Hematopoietic multipotent progenitor cell treated with erythropoietin and hydrocortisone succinate and interleukin-3 and kit ligand, for 15 days (in vitro differentiated cells): ENCODE results near the gene C11orf91.
"Not testable (repeated sequence)": the region's sequence is repeated elsewhere in the genome, so short reads cannot be mapped to it uniquely, and the experiment has no call there.

Source experiments
- DNase-seq: peaks from one replicate; pipeline ENCODE4 v3.0.0-alpha.2; 2015; ENCODE audit warnings: low spot score

C11orf91 gene

DNA sequence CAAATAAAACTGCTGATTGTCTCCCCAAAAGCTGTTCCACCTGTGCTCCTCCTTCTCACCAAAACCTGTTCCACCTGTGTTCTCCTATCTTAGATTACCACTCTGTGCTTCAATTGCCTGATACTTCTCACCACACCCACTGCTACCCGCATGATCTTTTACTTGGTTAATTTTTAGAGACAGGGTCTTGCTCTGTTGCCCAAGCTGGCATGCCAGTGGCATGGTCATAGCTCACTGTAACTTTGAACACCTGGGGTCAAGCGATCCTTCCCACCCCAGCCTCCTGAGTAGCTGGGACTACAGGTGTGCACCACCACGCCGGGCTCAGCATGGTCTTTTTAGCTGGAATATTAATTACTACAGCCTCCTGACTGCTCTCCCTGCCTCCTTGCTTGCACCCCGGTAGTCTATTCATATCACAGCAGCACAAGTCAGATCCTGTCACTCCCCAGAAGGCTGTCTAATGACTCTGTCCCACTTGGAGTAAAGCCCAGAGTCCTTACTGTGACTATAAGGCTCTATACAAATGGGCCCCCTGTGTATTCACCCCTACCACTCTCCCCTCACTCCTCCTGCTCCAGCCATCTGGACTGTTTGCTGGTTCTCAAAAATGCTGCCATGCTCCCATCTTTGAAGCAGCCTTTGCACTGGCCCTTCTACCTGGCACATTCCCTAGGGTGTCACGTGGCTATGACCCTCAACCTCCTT, 3.5 kb downstream of the C11orf91 start:
- DNase-seq = no peak

DNA sequence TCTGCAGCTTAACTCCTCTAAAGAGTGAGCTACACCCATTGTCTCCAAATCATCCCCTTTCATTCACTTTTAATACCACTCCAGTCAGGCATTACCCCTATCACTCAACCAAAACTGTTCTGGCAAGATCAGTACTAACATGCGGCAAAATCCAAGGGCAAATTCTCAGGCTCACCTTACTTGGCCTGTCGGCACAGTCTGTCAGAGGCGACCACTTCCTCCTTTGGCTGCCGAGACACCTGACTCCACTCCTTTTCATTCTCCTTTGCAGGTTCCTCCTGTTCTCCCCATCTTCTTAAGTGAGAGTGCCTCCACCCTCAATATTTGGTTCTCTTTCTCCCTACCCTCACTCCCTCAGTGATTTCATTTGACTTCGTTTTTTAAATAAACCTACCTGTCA, 4.2 kb downstream of the C11orf91 start:
- DNase-seq = no peak

DNA sequence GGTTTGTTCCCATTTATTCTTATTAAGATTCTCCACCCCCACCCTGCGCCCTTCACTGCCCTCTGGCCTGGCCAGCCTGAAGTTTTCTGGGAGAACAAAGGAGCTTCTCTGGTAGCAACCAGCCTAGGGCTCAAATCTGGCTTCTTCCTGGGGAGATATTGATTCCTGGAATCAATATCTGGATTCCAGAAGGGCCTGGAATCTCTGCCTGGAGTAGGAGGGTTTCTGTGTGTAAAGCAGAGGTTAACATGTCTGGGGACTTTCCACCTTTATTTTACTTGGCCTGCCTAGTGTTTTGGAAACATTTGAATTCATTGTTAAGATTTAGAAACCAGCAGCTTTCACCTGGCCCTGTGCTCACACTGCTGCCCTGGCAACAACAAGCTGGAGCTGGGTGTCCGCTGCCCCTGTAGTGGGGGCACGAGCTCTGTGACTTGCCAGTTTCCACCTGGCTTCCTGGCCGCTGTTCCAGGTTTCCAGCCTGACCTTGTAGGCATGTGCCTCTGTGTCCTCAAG, 5.5 kb downstream of the C11orf91 start:
- DNase-seq = no peak

DNA sequence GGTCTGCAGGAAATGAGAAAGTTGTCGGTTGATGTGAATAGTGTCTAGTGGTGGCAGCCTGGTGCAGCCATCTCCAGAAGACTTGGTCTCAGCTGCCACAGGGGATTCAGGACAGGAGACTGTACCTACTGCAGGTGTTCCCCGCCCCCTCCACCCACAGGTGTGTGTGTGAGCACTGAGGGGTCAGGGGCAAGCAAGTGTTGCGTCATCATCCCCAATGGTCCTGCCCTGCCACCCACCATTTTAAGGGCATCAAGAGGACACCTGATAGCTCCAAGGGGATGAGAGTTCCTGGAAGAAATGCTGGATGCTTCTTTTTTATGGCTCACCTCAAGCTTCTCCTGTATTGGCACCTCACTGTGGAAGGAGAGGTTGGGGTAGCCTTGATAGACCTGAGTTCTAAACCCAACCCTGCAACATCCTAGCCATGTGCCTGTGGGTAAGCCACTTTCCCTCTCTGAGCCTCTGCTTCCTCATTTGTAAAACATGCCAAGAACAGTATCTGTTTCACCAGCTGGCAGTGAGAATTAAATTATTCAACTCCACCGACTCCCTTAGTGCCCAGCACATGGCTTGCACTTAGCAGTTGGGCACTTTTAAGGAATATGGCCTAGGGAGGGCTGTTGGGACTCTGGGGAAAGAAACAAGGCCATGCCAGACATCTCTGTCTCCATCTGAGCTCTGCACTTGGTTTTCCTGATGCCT, 6.1 kb downstream of the C11orf91 start:
- DNase-seq = no peak

DNA sequence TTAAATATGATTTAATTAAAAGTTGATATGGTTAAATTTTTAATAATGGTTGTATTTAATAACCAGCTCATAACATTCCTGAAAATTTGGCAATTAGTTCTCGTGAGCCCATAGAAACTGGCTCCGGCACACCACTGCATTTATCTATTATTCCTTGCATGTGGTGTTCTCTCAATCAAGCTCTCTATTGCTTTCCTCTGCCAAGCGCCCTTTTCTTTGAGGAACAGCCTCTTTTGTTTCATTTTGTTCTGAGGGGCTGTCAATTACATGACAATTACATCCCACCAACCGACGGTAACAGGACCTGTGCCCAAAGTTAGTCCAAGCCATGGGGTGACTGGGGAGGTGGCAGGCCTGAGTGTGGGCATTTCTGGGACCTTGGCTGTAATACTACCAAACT, 8.1 kb downstream of the C11orf91 start:
- DNase-seq = no peak

DNA sequence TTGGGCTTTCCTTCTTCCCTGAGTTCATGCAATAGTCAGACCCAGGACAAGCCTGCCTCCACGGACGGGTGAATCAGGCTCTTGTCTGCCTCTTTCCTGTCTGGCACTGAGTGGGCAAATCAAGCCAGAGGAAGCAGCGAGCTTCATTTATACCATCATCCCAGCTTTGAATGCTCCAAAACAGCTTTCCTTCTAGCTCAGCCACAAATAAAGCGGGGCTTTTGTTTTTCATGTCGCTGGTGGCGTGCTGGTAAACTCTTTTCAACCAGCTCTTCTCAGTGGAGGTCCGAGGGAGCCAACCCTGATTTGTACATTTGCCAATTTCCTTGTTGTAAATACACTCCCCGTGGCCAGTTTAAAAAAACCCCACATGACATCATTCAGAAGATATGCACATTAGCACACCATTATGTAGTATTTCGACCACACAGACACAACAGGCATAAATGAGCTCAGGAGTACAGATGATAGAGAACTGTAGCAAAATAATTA, 8.6 kb downstream of the C11orf91 start:
- no peak for DNase-seq

DNA sequence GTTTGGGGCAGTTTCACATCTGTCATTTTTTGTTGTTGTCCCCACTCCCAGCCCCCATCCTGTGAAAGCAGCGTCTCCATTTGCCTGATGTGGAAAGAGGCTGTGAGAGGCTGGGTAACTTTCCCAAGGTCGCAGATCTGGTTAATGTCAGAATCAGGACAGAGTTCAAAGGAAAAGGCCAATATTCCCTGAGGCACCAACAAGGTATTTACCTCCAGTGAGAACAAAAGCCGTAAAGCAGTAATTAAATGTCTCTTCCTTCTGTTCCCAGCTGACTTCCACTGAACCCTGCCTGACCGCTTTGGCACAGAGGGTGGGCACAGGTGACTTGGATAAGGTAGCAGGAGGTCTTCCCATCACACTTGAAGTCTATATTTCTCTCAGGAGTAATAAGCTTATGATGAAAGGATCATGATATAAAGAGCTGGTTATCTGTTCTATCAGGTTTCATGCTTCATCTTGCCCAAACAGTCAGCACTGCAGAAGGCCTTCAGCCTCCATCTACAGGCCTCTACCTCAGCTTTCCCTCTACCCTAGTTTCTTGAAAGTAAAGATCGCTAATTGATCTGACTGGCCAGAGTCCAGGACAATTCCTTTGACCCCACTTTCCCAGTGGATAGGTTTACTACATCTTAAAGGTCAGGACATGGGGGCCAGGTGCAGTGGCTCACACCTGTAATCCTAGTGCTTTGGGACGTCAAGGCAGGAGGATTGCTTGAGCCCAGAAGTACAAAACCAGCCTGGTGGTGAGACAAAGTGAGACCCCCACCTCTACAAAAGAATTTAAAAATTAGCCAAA, 9.4 kb downstream of the C11orf91 start:
- no peak for DNase-seq

DNA sequence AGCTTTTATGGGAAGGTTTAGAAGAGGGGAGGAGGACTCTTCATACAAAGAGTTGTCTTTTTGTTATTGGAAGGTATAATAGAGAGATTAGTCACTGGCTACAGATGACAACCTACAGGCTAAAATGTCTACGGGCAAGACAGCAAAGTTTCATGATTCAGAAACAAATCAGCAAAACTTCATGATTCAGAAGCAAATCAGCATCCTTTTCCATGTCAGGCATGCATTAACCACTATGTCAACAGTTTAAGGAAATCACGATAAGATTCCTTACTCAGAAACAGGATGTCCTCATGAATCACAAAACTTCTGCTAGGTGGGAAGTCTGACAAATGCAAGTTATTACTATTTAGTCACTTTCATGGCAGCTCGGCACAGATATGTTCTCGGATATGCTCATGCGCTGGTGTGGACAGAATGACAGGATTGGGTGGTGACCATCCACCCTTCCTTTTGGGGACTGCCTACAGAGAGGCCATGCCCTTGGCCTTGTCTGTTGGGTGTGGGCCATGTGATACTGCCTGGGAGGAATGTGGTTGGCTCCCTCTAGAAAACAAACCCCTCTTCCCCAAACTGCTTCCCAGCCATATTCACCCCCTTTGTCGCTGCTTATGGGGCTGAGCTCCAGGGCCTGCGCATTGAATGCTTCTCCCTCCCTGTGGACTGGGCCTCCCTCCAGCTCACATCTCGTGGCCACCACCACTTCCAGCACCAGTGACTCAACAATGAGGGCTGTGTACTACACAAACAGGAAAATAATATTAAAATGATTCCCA, 10.1 kb downstream of the C11orf91 start:
- DNase-seq = no peak

DNA sequence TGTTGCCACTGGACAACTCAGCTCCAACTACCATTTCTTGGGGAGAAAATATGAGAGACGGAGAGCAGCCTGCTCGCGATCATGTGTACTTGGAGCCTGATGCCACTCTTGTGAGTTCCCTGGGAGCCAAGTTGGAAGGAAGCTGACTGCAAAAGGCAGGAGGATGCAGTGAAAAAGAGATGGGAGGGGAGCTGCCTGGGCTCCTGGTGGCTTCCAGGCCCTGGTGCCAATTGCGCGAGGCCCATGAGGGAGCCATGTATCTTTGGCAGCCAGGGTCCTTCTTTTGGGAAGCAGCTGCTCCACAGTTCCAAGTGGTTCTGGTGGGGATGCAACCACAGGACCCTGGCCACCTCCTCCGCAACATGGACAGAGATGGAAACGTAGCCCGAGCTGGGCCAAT, 11.1 kb downstream of the C11orf91 start:
- DNase-seq = no peak

DNA sequence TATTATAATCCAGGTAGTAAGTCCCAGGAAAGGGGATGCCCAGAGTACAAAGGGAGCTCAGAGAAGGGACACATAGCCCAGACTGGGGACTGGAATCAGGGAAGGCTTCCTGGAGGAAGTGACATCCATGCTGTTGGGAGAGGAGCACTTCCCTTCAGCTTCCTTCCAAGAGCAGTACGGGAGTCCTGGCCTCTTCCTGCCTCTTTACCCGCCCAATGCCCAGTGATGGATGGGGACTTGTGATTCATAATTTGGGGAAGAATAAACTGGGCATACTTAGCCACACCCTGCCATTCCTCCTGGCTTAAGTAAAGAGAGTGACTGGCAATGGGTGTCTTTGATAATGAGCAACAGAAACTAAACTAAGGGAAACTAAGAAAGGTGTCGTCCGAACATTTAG, 11.5 kb downstream of the C11orf91 start:
- no peak for DNase-seq

DNA sequence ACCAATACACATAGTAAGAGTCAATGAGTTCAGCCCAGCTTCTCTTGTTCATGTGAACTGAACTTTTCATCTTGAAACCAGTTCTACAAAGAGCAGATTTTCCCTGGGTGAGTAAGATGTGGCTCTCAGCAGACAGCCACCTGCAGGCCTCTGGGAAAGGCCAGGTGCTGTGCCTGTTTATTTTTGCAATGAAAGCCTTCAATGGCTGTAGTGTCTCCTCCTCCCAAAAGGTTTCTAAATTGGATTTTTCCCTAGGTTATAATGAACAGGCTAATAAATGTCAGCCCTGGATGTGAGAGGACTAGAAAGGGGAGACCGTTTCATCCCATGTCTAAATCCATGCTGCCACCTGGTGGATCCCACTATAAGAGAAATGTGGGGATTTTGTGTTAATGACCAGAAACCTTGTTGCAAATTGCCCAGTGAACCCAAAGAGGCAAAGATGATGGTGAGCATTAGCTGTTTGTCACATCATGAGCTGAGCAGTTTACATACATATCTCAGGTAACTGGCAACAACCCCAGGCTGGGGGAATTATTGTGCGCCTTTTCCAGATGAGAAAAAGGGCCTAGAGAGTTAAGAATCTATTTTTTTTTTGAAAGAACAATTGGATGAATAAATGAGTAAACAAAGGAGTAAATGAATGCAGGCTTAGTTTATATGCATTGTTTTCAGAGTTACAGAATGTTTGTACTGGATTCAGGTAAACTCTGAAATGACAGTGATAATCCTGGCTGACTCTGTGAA, 12.7 kb downstream of the C11orf91 start:
- no peak for DNase-seq

DNA sequence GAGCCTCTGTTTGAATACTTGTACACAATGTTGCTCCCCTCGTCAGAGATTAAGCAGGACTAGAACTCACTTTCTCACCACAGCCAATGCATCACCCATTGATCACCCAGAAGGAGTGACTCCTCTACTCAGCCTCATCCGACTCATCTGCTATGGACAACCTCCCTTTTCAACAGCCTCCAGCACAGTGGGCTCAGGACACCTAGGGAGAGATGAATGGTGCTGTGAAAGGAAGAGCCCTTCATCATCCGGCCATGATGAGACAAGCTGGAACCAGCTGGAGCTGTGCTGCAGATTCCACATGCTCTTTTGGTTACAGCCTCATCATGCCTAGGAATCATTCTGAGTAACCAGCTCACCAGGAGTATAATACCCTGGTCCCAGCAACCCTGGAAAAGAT, 15.5 kb downstream of the C11orf91 start:
- DNase-seq = no peak

DNA sequence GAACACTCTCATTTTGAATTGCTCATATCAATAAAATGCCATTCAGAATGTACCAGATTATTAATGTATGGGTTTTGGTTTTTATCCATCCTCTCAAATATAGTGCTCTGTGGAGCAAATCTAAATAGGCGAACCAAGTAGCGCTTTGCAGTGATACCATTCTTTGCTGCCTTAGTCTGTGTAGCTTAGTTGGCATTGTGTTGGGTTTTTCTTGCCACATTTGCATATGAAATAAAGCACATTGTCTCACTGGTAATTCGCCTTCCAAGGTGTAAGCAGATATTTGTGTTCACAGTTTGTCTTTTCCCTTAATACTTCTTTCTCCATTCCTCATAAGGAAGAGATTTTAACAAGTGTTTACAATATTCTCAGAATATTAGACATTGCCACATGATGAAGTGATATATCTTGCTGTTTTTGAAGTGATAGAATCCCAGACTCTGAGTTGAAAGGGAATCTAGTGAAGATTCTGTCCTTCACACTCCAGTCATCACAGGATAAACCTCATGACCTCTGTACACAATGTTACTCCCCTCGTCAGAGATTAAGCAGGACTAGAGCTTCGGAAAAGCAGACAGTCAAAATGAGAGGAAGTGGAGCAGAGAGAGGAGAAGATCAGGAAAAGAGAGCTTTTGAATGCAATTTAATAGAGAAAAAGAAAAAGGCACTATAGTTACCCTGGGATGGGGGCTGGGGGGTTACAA, 16.5 kb downstream of the C11orf91 start:
- no peak for DNase-seq

DNA sequence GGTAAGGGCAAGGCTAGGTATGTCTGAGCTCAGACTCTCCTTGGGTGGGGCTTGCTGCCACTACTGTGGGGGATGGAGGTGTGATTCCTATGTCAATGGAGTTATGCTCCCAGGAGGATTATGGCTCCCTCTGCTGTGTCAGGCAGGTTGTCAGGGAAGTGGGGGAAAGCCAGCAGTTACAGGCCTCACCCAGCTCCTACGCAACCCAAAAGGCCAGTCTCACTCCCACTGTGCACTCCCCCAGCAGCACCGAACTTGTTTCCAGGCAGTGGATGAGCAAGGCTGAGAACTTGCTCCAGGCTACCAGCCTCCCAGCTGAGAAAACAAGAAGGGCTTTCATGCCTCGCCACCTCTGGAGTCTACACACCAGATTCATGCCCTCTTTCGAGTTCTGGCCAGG, 18.2 kb downstream of the C11orf91 start:
- DNase-seq = no peak

DNA sequence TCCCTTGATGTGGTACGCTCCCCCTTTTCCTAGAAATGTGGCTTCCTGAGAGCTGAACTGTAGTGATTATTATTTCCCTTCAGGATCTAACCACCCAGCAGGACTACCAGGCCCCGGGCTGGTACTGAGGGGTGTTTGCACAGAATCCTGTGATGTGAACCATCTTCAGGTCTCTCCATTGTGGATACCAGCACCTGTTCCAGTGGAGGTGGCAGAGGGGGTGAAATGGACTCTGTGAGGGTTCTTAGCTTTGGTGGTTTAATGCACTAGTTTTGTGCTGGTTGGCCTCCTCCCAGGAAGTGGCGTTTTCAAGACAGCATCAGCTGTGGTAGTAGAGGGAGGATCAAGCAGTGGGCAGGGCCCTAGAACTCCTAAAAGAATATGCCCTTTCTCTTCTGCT, 18.6 kb downstream of the C11orf91 start:
- DNase-seq = no peak

DNA sequence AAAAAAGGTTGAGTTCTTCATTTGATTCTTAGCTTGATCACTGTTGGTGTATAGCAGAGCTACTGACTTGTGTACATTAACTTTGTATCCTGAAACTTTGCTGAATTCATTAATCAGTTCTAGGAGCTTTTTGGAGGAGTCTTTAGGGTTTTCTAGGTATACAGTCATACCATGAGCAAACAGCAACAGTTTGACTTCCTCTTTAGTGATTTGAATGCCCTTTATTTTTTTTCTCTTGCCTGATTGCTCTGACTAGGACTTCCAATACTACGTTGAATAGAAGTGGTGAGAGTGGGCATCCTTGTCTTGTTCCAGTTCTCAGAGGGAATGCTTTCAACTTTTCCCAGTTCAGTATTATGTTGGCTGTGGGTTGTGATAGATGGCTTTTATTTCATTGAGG, 22.0 kb downstream of the C11orf91 start:
- not testable (repeated sequence) for DNase-seq

DNA sequence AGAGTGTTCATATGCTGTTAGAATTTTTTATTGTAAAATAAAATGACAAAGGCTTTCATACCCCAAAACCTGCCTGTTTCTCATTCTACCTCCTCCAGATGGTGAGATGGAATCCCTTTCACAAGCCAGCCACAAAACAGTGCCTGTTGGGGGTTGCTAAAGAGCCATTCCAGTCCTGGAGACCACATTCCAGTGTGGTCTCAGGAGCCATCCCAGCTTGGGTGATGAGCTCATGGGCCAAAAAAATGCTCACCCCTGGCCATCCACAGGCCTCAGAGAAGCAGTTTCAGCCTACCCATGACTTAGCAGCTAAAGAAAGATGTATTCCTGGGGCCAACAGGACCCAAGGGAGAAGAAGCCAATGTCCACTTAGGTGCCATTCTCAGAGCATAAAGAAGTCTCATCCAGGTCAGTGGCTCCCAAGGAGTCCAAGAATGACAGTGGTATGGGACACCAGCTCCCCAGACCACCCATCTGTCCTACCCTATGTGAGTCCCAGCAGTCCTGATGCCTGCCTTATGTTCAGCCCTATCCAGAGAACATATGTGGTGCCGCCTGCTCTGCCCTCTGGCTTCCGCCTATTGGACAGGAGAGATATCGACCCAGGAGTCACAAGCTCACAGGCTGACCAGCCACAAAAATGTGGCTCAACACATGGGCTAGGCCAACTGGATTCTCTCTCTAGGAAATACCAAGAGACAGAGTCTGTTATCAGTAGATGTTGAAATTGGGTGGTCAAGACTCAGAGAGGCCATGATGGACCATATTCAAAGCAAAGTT, 26.4 kb downstream of the C11orf91 start:
- DNase-seq = no peak

DNA sequence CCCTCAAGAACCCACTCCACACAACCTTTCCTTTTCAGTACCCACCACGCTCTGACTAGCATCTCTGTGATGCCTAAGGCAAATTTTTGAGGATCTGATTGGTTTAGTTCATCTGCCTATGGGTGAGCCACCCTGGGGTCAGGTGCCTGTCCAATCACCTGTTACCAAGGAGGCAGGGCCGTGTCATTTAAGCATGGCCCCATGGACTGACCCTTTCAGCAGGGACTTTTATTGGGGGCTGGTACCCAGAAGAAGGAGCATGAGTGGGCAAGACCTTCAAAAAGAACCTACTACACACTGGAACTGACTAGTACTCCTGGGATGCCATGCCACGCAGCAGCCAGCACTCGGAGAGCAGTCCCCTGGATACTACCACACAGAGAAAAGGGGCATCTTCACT, 28.4 kb downstream of the C11orf91 start:
- no peak for DNase-seq

DNA sequence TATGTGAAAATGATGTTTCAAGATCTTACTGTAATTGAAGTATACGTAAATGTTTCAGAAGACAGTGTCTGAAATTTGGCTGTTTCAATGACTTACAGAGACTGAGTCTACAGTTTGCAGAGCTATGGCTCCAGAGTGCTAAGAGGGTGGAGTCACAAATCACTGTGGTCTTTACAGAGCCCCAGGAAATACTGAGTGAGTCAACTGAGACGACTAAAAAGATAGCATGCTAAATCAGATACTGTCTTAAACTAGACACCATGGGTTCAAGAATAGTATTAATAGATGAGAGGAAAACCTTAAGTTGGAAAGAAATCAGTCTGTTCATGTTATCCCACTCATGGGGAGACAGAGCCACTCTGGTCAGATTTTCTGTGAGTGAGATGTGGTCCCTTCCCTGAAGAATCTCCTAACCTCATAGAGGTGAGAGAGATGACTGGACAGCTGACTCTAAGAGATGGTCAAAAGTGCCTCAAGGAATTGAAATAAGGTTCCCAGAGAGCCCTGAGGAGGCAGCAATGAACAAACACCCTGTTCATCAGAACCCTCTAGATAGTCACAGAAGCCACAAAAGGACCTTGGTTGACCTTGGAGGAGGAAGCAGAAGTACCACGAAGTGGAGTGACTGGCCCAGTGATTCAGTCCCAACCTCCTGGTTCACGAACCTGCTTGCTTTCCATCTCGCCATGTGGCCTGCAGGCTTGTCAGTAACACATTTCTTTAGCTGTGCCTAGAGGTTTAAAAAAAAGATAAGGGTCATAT, 30.2 kb downstream of the C11orf91 start:
- DNase-seq = no peak
